B cell (primary cell): ENCODE results near the gene TMC8. TPM values are rescaled to one million over a fixed set of nuclear protein-coding genes. Genes with fewer than 3 reads are reported as not detected.
A peak's percentile ranks its signal among the peaks of the same experiment; 100 is the strongest.

Experiments used
- ATAC-seq: fragments of 200-7000 bp; cut with Tn5 transposase; one replicate; pipeline ENCODE4 v1.10.0; 2021; ENCODE audit warnings: low read depth, mild to moderate bottlenecking, moderate number of reproducible peaks, moderate library complexity
- CTCF ChIA-PET: fragments of 350-600 bp; sonication (Branson Sonifier 250); formaldehyde crosslinking; loops from one replicate; lab custom pipeline; 2021; ENCODE audit warnings: antibody characterized with exemption, inconsistent platforms; lab: Charles Lee
- POLR2A ChIA-PET: fragments of 350-600 bp; sonication (Branson Sonifier 250); formaldehyde crosslinking; loops from one replicate; lab custom pipeline; 2021; ENCODE audit warnings: antibody characterized with exemption; lab: Charles Lee
- DNase-seq: peaks from one replicate; pipeline ENCODE4 v3.0.0; 2013
- H2AFZ ChIP-seq: 2 replicates; pipeline ENCODE4 v1.6.1; 2012; ENCODE audit warnings: mild to moderate bottlenecking, low read depth, low read length; ENCODE audit not compliant: insufficient read depth, poor library complexity, severe bottlenecking
- H3K27ac ChIP-seq, 2 donors: 1 replicate in 1 of 2; 2 replicates in 1 of 2; pipeline ENCODE4 v1.5.1; 2012 to 2013; ENCODE audit warnings: low read length in 2 of 2, mild to moderate bottlenecking in 2 of 2, moderate library complexity in 1 of 2
- H3K27me3 ChIP-seq, 4 experiments: fragments of 200-600 bp in 1 of 4; sonication (generic) in 1 of 4; replicated peaks in 1 of 4; 1 replicate in 2 of 4; 2 replicates in 2 of 4; pipeline versions ENCODE4 v1.6.1 to v1.7.0; 2013 to 2016; ENCODE audit warnings: low read length in 3 of 4, mild to moderate bottlenecking in 2 of 4, mixed read lengths in 1 of 4, moderate library complexity in 1 of 4; ENCODE audit not compliant: insufficient read depth in 4 of 4, control insufficient read depth in 3 of 4; ENCODE audit errors: control extremely low read depth in 1 of 4
- H3K36me3 ChIP-seq, 2 experiments: replicated peaks in 1 of 2; 1 replicate in 1 of 2; 2 replicates in 1 of 2; pipeline versions ENCODE4 v1.6.1 to v1.7.1; 2013; ENCODE audit warnings: low read length in 1 of 2; ENCODE audit not compliant: insufficient read depth in 2 of 2, control insufficient read depth in 1 of 2; ENCODE audit errors: control extremely low read depth in 1 of 2, extremely low read depth in 1 of 2
- H3K4me1 ChIP-seq, 2 donors: fragments of 200-600 bp in 1 of 2; sonication (generic) in 1 of 2; 1 replicate in 1 of 2; 2 replicates in 1 of 2; pipeline versions ENCODE4 v1.5.1 to v1.6.1; 2013 to 2017; ENCODE audit warnings: low read length in 2 of 2; ENCODE audit not compliant: control insufficient read depth in 2 of 2, insufficient read depth in 2 of 2
- H3K4me2 ChIP-seq: replicated peaks from 2 replicates; pipeline ENCODE3; 2012; ENCODE audit warnings: mild to moderate bottlenecking, low read depth, low read length; ENCODE audit not compliant: poor library complexity, severe bottlenecking
- H3K4me3 ChIP-seq, 5 experiments: fragments of 200-600 bp in 1 of 5; sonication (generic) in 1 of 5; 1 replicate in 3 of 5; 2 replicates in 2 of 5; pipeline versions ENCODE4 v1.5.1 to v1.7.0; 2011 to 2016; ENCODE audit warnings: low read length in 4 of 5, mild to moderate bottlenecking in 4 of 5, low read depth in 2 of 5, control low read depth in 1 of 5, moderate library complexity in 1 of 5; ENCODE audit not compliant: insufficient read depth in 1 of 5; ENCODE audit errors: control extremely low read depth in 1 of 5, extremely low read depth in 1 of 5
- H3K79me2 ChIP-seq: fragments of 200-600 bp; sonication (generic); one replicate; pipeline ENCODE4 v1.6.0; 2016; ENCODE audit warnings: low read length; ENCODE audit not compliant: control insufficient read depth, insufficient read depth
- H3K9ac ChIP-seq: fragments of 200-600 bp; sonication (generic); 2 replicates; pipeline ENCODE4 v1.6.1; 2017; ENCODE audit warnings: mild to moderate bottlenecking, low read length, moderate library complexity
- H3K9me3 ChIP-seq, 3 donors: one replicate each; pipeline versions ENCODE4 v1.6.1 to v1.7.1; 2013; ENCODE audit warnings: low read length in 2 of 3; ENCODE audit not compliant: control insufficient read depth in 2 of 3, insufficient read depth in 1 of 3; ENCODE audit errors: control extremely low read depth in 1 of 3
- H4K20me1 ChIP-seq: 2 replicates; pipeline ENCODE4 v1.6.0; 2012; ENCODE audit warnings: mild to moderate bottlenecking, low read length; ENCODE audit not compliant: insufficient read depth, control insufficient read depth, poor library complexity, severe bottlenecking
- H3K27ac Mint-ChIP-seq: one replicate; pipeline ENCODE4 v1.8.0; 2021; ENCODE audit warnings: mixed read lengths
- H3K27me3 Mint-ChIP-seq: one replicate; pipeline ENCODE4 v1.8.0; 2021; ENCODE audit warnings: mixed read lengths
- H3K4me1 Mint-ChIP-seq: one replicate; pipeline ENCODE4 v1.8.0; 2021; ENCODE audit warnings: mixed read lengths
- H3K4me3 Mint-ChIP-seq: one replicate; pipeline ENCODE4 v1.8.0; 2021; ENCODE audit warnings: mixed read lengths
- H3K9me3 Mint-ChIP-seq: one replicate; pipeline ENCODE4 v1.8.0; 2022; ENCODE audit warnings: mixed read lengths; ENCODE audit not compliant: insufficient read depth
- CTCF ChIP-seq: fragments of 200-600 bp; IDR thresholded peaks from one replicate; pipeline ENCODE4 v1.8.0; 2022; ENCODE audit warnings: antibody characterized with exemption, mild to moderate bottlenecking
- EZH2 ChIP-seq: IDR thresholded peaks from 2 replicates; pipeline ENCODE4 v1.6.1; 2012; ENCODE audit warnings: borderline replicate concordance, low read depth, mild to moderate bottlenecking, moderate library complexity, low read length; ENCODE audit not compliant: insufficient read depth, poor library complexity, severe bottlenecking
- WGBS: methylation state at CpG from one replicate; pipeline ENCODE4 v1.1.5; 2013; ENCODE audit warnings: missing lambda C conversion rate; ENCODE audit not compliant: insufficient coverage; 5-methylcytosine and 5-hydroxymethylcytosine counted together
- intact Hi-C: fragments of 100-400 bp; cut with micrococcal nuclease; formaldehyde crosslinking; loops from one replicate; pipeline ENCODE4 v1.10.0; 2022
- polyA plus RNA-seq: library from polyadenylated mRNA; depleted of rRNA; stranded (reverse); fragments of >200 nt; gene quantifications from 2 replicates; pipeline ENCODE4 v1.2.3, GENCODE V29; 2012
- total RNA-seq, 2 donors: library from RNA; stranded (reverse); fragments of 120-200 nt in 1 of 2; gene quantifications; 1 replicate in 1 of 2; 2 replicates in 1 of 2; pipeline versions ENCODE4 v1.2.3 to v1.2.4, GENCODE V29; 2013 to 2022

The TMC8 gene
- total and polyA plus RNA-seq, 2 donors (not counting 1 experiment from before 2014, with no cell fraction given): 235 to 352 TPM

- Mint-ChIP-seq H3K27ac (peak overlapping the region; percentile 79), H3K27me3 (no peaks in the 10 kb centered on the region), H3K4me3 (peak overlapping the region; percentile 68), H3K4me1 (peaks cover 54% of the 10 kb centered on the region), H3K9me3 (no peaks in the 10 kb centered on the region)
- no peak for DNase-seq
- no peaks in the 10 kb centered on the region for H3K9me3 ChIP-seq
- ATAC-seq: no peak
- TF ChIP-seq CTCF (no peak), EZH2 (no peak)
- WGBS: 35% methylated on average over 6 of the region's 10 CpGs
- CTCF ChIA-PET: interaction anchor here (0.9 to 2.5 kb wide), 5 partner anchors 10 to 22 kb away, joined by 4 to 11 read pairs (median 5); no protein-coding TSS in a partner anchor
- no peak overlapping the region for H2AFZ ChIP-seq
- H3K36me3 ChIP-seq: no peaks in the 10 kb centered on the region
- no peaks in the 10 kb centered on the region for H3K27me3 ChIP-seq
- H4K20me1 ChIP-seq: no peaks in the 10 kb centered on the region
- intact Hi-C loops: no loop called here
- peak overlapping the region; percentile 36 for H3K4me2 ChIP-seq
- no peak overlapping the region for H3K9ac ChIP-seq
- H3K27ac ChIP-seq: no peak overlapping the region
- peaks cover 28 to 54% of the 10 kb centered on the region in 2 donors for H3K4me1 ChIP-seq
- H3K4me3 ChIP-seq: no peak overlapping the region
- H3K79me2 ChIP-seq: no peaks in the 10 kb centered on the region
- POLR2A ChIA-PET: interaction anchor here (0.7 to 1.5 kb wide), 2 partner anchors 13 to 111 kb away, joined by 3 to 4 read pairs; no protein-coding TSS in a partner anchor
Measured at GRCh38 chr17:78159575-78160158, 29.1 kb downstream of the TMC8 start.
